ENCODE measurements around the gene C2CD5. TPM values are rescaled to one million over a fixed set of nuclear protein-coding genes. Genes with fewer than 3 reads are reported as not detected.
A peak's percentile ranks its signal among the peaks of the same experiment; 100 is the strongest.

Gene C2CD5
- total and polyA plus RNA-seq, 2 of the 13 experiments (the other 11 are each of a cell fraction or from before 2014, with no cell fraction given) = 12.6 to 14.6 TPM

DNA sequence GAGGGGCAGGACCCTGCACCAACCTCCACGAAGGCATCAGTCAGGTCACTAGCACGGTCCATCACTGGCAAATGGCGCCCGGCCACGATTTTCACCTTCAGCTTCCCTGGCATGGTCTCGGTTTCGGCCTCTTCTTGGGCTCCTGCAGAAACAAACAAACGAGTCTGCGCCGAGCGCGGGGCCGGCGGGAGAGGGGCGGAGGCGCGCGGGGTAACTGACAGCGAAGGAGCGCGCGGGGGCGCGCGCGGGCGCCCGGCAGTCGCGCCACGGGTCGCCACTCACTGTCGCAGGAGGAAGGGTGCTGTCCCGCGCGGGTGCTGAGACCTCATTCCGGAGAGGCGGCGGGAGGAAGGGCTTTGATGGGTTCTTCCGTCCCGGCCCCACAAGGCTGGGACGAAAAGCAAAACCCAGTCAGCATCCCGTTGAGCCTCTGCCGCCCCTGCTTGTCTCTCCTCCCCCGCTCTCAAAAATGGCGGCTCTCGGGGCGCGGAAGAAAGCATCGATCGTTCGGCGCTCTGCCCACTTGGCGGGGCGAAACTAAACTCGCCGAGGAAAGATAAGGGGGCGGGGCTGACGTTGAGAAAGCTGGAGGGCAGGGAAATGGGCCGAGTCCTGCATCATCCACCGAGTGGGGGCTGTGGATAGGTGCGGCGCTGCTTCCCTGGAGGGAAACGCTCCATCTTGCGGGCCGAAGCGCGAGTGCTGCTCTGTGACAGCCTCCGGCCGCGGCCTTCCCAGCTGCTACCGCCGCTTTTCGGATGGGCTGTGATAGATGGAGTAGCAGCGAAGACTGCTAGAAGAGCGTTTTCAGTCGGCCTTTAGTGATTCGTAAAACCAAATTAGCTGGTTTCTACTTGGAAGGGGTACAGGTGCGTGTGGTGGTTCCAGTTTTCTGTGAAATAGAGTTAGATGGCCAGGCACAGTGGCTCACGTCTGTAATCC, at the start of gene C2CD5 (continued):
- TF ChIP-seq, protein P1, sequence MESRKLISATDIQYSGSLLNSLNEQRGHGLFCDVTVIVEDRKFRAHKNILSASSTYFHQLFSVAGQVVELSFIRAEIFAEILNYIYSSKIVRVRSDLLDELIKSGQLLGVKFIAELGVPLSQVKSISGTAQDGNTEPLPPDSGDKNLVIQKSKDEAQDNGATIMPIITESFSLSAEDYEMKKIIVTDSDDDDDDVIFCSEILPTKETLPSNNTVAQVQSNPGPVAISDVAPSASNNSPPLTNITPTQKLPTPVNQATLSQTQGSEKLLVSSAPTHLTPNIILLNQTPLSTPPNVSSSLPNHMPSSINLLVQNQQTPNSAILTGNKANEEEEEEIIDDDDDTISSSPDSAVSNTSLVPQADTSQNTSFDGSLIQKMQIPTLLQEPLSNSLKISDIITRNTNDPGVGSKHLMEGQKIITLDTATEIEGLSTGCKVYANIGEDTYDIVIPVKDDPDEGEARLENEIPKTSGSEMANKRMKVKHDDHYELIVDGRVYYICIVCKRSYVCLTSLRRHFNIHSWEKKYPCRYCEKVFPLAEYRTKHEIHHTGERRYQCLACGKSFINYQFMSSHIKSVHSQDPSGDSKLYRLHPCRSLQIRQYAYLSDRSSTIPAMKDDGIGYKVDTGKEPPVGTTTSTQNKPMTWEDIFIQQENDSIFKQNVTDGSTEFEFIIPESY (CRISPR knock-in tag; IDR thresholded peaks at IDR 0.05) = 0 out of 2 replicates have a peak, but pooled peaks have one; percentile 42
- TF ChIP-seq ZNF615 (CRISPR knock-in tag; IDR thresholded peaks at IDR 0.05; ENCODE audit: borderline replicate concordance) (peak; percentile 96), CHD4 (IDR thresholded peaks at IDR 0.05; ENCODE audit: borderline replicate concordance, low read length) (peak; percentile 34; the same call in 1 of the 2 replicates), RFX3 (CRISPR knock-in tag; IDR thresholded peaks at IDR 0.05) (no peak), DNMT3B (CRISPR knock-in tag; conservative IDR thresholded peaks at IDR 0.05) (peak; percentile 87; the same call in 1 of the 2 replicates), ZNF17 (CRISPR knock-in tag; IDR thresholded peaks at IDR 0.05) (no peak), TRIM24 (CRISPR knock-in tag; IDR thresholded peaks at IDR 0.05) (no peak), SYNCRIP (IDR thresholded peaks at IDR 0.05; ENCODE audit: insufficient read depth, low read depth, low read length) (no peak), AHR (CRISPR knock-in tag; IDR thresholded peaks at IDR 0.05) (0 out of 2 replicates have a peak, but pooled peaks have one; percentile 24), FOXC1 (CRISPR knock-in tag; IDR thresholded peaks at IDR 0.05; ENCODE audit: borderline replicate concordance) (peak; percentile 20; the same call in 1 of the 2 replicates), SALL2 (CRISPR knock-in tag; IDR thresholded peaks at IDR 0.05) (peak; percentile 92; the same call in 1 of the 2 replicates)
- TF ChIP-seq, protein P2, sequence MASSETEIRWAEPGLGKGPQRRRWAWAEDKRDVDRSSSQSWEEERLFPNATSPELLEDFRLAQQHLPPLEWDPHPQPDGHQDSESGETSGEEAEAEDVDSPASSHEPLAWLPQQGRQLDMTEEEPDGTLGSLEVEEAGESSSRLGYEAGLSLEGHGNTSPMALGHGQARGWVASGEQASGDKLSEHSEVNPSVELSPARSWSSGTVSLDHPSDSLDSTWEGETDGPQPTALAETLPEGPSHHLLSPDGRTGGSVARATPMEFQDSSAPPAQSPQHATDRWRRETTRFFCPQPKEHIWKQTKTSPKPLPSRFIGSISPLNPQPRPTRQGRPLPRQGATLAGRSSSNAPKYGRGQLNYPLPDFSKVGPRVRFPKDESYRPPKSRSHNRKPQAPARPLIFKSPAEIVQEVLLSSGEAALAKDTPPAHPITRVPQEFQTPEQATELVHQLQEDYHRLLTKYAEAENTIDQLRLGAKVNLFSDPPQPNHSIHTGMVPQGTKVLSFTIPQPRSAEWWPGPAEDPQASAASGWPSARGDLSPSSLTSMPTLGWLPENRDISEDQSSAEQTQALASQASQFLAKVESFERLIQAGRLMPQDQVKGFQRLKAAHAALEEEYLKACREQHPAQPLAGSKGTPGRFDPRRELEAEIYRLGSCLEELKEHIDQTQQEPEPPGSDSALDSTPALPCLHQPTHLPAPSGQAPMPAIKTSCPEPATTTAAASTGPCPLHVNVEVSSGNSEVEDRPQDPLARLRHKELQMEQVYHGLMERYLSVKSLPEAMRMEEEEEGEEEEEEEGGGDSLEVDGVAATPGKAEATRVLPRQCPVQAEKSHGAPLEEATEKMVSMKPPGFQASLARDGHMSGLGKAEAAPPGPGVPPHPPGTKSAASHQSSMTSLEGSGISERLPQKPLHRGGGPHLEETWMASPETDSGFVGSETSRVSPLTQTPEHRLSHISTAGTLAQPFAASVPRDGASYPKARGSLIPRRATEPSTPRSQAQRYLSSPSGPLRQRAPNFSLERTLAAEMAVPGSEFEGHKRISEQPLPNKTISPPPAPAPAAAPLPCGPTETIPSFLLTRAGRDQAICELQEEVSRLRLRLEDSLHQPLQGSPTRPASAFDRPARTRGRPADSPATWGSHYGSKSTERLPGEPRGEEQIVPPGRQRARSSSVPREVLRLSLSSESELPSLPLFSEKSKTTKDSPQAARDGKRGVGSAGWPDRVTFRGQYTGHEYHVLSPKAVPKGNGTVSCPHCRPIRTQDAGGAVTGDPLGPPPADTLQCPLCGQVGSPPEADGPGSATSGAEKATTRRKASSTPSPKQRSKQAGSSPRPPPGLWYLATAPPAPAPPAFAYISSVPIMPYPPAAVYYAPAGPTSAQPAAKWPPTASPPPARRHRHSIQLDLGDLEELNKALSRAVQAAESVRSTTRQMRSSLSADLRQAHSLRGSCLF (CRISPR knock-in tag; IDR thresholded peaks at IDR 0.05; ENCODE audit: borderline replicate concordance) = peak; percentile 14; the same call in 1 of the 2 replicates
- TF ChIP-seq, protein P3, sequence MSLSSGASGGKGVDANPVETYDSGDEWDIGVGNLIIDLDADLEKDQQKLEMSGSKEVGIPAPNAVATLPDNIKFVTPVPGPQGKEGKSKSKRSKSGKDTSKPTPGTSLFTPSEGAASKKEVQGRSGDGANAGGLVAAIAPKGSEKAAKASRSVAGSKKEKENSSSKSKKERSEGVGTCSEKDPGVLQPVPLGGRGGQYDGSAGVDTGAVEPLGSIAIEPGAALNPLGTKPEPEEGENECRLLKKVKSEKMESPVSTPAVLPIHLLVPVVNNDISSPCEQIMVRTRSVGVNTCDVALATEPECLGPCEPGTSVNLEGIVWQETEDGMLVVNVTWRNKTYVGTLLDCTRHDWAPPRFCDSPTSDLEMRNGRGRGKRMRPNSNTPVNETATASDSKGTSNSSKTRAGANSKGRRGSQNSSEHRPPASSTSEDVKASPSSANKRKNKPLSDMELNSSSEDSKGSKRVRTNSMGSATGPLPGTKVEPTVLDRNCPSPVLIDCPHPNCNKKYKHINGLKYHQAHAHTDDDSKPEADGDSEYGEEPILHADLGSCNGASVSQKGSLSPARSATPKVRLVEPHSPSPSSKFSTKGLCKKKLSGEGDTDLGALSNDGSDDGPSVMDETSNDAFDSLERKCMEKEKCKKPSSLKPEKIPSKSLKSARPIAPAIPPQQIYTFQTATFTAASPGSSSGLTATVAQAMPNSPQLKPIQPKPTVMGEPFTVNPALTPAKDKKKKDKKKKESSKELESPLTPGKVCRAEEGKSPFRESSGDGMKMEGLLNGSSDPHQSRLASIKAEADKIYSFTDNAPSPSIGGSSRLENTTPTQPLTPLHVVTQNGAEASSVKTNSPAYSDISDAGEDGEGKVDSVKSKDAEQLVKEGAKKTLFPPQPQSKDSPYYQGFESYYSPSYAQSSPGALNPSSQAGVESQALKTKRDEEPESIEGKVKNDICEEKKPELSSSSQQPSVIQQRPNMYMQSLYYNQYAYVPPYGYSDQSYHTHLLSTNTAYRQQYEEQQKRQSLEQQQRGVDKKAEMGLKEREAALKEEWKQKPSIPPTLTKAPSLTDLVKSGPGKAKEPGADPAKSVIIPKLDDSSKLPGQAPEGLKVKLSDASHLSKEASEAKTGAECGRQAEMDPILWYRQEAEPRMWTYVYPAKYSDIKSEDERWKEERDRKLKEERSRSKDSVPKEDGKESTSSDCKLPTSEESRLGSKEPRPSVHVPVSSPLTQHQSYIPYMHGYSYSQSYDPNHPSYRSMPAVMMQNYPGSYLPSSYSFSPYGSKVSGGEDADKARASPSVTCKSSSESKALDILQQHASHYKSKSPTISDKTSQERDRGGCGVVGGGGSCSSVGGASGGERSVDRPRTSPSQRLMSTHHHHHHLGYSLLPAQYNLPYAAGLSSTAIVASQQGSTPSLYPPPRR (CRISPR knock-in tag; IDR thresholded peaks at IDR 0.05; ENCODE audit: borderline replicate concordance) = no peak
- TF ChIP-seq, protein P4, sequence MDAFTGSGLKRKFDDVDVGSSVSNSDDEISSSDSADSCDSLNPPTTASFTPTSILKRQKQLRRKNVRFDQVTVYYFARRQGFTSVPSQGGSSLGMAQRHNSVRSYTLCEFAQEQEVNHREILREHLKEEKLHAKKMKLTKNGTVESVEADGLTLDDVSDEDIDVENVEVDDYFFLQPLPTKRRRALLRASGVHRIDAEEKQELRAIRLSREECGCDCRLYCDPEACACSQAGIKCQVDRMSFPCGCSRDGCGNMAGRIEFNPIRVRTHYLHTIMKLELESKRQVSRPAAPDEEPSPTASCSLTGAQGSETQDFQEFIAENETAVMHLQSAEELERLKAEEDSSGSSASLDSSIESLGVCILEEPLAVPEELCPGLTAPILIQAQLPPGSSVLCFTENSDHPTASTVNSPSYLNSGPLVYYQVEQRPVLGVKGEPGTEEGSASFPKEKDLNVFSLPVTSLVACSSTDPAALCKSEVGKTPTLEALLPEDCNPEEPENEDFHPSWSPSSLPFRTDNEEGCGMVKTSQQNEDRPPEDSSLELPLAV (CRISPR knock-in tag; conservative IDR thresholded peaks at IDR 0.05; ENCODE audit: low read depth) = no peak
